ENCODE data around the gene AIF1L.

The AIF1L gene

DNA sequence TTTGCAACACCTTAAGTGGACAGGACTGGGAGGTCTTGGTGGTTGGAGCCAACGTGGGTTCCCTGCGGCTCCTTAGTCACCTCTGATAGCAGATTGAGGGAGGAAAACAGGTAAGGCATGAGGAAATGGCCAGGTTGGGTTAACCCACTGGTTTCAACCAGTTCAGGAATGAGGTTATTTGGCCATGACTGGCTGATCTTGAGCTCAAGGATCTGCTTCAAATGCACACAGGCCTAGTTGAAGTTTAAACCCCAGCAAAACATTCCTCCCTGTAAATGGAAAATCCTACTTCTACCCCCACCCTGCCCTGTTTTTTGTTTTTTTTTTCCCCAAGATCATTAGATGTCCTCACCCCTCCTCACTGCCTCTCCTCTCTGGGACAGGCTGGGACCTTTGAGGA is 25.8 kb downstream of the AIF1L start:
- DNase-seq (ENCODE audit: low read depth), result no peak
- no peak overlapping the region for H3K4me3 ChIP-seq (replicated peaks; ENCODE audit: low read depth, low read length)
- TF ChIP-seq, protein P1, sequence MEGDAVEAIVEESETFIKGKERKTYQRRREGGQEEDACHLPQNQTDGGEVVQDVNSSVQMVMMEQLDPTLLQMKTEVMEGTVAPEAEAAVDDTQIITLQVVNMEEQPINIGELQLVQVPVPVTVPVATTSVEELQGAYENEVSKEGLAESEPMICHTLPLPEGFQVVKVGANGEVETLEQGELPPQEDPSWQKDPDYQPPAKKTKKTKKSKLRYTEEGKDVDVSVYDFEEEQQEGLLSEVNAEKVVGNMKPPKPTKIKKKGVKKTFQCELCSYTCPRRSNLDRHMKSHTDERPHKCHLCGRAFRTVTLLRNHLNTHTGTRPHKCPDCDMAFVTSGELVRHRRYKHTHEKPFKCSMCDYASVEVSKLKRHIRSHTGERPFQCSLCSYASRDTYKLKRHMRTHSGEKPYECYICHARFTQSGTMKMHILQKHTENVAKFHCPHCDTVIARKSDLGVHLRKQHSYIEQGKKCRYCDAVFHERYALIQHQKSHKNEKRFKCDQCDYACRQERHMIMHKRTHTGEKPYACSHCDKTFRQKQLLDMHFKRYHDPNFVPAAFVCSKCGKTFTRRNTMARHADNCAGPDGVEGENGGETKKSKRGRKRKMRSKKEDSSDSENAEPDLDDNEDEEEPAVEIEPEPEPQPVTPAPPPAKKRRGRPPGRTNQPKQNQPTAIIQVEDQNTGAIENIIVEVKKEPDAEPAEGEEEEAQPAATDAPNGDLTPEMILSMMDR (IDR thresholded peaks at IDR 0.05; ENCODE audit: low read length, missing control alignments), result no peak

DNA sequence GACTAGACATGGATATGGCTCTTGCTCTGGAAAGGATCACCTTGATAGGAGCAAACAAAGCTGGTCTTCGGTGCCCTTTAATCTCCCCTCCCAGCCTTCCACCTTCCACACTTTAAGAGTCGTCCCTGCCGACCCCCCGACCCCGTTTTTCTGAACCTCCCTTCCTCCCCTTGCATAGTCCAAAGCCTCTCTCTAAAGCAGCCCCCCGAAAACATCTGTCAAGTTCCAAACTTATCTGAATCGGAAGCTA is 28.6 kb downstream of the AIF1L start:
- H3K4me3 ChIP-seq (replicated peaks; ENCODE audit: low read depth, low read length), result peak overlapping the region; percentile 97
- TF ChIP-seq, protein P1 (IDR thresholded peaks at IDR 0.05; ENCODE audit: low read length, missing control alignments), result no peak
- no peak for DNase-seq (ENCODE audit: low read depth)

DNA sequence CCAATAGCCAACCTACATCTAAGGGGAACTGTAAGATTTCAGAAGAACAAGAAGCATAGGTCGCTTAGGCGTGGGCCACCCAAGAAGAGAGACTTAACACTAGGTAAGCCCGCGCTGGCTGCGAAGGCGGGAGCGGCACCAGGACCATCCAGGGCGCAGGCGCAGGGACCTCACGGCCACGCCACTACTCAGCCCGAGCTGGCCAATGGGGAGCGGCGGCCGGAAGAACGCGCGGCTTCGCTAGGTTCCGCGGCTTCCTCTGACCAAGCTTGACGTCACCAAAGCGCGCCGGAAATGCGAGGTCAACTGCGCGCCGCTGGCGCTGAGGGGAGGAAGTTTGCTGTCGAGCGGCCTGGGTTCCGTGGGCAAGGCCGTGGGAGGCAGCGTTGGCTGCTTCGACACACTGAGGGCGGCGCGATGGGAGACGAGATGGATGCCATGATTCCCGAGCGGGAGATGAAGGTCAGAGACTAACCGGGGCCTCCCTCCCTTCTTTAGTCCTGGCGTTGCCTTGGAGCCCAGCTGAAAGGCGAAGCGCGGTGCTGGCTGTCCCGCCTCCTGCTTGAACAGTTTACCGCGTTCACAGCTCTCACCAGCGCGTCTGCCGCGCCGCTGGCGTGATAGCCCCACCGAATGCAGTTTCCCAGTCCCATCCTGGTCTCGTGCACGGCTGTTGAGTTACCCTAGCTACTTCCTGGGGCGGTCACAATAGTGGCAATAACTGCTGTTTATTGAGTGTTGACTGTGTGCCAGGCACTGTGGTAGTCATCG is 29.1 kb downstream of the AIF1L start, which contains the start of gene NUP214:
Gene NUP214 (plus strand): TSS at position 299 of the 771 bp plus-strand sequence. CDS start 119 bp downstream, at position 418.
- peak; percentile 98 for DNase-seq (ENCODE audit: low read depth)
- H3K4me3 ChIP-seq (replicated peaks; ENCODE audit: low read depth, low read length), result peak within 1 kb of the TSS; percentile 97
- TF ChIP-seq, protein P1 (IDR thresholded peaks at IDR 0.05; ENCODE audit: low read length, missing control alignments), result no peak

DNA sequence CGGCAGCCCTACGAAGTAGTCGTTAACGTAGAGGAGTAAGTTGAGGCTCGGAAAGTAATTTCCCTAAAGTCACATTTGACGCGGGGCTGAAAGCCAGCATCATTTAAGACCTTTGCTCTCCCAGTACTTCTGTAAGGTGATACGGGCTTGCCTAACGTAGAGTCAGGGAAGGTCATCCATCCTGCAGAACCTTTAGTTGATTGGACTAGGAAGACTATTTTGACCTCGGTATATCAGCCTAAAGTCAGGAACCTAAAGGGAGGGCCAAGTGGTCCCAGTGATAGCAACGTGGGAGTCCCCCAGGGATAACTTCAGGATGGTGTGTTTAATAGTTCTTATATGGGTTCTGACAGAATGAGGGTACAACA is 29.7 kb downstream of the AIF1L start:
- peak overlapping the region; percentile 97 for H3K4me3 ChIP-seq (replicated peaks; ENCODE audit: low read depth, low read length)
- no peak for DNase-seq (ENCODE audit: low read depth)
- TF ChIP-seq, protein P1 (IDR thresholded peaks at IDR 0.05; ENCODE audit: low read length, missing control alignments), result no peak

DNA sequence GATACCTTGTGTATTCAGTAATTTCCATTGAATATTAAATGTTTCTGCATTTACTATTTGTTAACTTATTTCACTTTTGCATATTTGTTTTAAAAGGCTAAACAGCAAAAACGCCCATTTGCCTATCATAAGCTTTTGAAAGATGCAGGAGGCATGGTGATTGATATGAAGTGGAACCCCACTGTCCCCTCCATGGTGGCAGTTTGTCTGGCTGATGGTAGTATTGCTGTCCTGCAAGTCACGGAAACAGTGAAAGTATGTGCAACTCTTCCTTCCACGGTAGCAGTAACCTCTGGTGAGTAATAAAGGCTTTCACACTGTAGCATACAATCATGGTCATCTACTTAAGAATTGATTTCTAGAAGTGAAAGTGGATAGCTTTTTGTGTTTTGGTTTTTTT is 32.9 kb downstream of the AIF1L start:
- DNase-seq (ENCODE audit: low read depth), result no peak
- no peak overlapping the region for H3K4me3 ChIP-seq (replicated peaks; ENCODE audit: low read depth, low read length)
- TF ChIP-seq, protein P1 (IDR thresholded peaks at IDR 0.05; ENCODE audit: low read length, missing control alignments), result no peak

DNA sequence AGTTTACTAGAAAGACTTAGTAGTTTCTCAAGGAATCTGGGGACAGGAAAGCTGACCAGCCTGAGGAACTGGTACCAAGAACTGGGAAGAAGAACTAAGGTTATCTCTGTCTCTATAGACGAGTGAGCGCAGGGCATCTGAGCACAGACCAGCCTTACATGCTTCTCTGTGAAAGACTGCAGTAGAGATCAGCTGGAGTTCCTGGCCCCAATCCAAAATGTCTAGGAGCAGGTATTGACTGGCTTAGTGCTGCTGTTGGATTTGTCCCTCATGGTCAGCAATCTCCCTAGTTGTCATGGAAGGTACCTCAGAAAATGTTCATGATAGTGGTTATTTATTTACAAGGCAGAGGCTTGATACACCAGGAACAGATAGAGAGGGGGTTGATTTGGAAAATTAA is 42.3 kb downstream of the AIF1L start:
- H3K4me3 ChIP-seq (replicated peaks; ENCODE audit: low read depth, low read length), result no peak overlapping the region
- DNase-seq (ENCODE audit: low read depth), result no peak
- TF ChIP-seq, protein P1 (IDR thresholded peaks at IDR 0.05; ENCODE audit: low read length, missing control alignments), result no peak

DNA sequence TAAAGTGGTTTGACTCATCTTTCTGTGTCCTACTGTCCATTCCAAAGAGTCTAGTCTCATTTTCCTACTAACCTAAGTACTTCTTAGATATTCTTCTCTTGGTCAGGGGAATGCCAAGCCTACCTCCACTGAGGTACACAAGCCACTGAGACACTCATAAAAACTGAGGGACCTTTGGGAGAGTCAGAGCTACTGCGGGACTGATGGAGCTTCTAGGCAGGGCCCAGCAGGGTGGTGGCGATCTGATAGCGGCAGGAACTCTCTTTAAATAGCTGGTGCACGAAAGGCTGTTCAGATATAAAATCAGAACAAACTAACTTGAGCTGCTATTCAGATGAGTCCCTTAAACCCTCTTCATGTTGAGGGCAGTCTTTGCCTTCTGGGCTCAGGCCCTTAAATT is 43.8 kb downstream of the AIF1L start:
- H3K4me3 ChIP-seq (replicated peaks; ENCODE audit: low read depth, low read length), result no peak overlapping the region
- no peak for DNase-seq (ENCODE audit: low read depth)
- TF ChIP-seq, protein P1 (IDR thresholded peaks at IDR 0.05; ENCODE audit: low read length, missing control alignments), result no peak
